ENCODE results near the gene GOLGA6L24. TPM values are rescaled to one million over a fixed set of nuclear protein-coding genes. Genes with fewer than 3 reads are reported as not detected.
"Not testable (repeated sequence)": the region's sequence is repeated elsewhere in the genome, so short reads cannot be mapped to it uniquely, and the experiment has no call there.

Gene GOLGA6L24, protein sequence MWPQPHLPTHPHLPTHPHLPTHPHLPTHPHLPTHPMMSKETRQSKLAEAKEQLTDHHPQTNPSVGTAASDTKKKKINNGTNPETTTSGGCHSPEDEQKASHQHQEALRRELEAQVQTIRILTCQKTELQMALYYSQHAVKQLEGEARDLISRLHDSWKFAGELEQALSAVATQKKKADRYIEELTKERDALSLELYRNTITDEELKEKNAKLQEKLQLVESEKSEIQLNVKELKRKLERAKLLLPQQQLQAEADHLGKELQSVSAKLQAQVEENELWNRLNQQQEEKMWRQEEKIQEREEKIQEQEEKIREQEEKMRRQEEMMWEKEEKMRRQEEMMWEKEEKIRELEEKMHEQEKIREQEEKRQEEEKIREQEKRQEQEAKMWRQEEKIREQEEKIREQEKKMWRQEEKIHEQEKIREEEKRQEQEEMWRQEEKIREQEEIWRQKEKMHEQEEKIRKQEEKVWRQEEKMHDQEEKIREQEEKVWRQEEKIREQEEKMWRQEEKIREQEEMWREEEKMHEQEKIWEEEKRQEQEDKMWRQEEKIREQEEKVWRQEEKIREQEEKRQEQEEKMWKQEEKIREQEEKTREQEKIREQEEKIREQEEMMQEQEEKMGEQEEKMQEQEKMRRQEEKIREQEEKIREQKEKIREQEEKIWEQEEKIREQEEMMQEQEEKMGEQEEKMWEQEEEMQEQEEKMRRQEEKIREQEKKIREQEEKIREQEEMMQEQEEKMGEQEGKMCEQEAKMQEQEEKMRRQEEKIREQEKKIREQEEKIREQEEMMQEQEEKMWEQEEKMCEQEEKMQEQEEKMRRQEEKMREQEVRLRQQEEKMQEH
- total RNA-seq = not detected

DNA sequence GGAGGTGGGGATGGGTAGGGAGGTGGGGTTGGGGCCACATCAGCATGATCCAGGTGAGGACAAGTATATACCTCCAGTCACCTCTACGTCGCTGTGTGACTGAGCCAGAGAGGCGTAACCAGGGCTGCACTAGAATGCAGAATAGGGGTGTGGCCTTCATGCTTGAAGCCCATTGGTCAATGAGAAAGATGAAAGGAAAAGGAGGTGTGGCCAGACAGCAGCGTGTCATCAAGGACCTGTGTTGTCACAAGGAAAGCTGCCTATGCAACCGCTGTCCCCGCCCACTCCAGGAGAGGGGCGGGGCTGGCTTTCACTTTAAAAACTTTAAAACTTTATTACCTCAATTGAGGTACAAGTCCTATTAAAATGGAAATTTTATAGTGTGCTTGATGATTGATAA lies at the start of gene GOLGA6L24:
GOLGA6L24 (minus strand) TSS at position 101 of the 400 bp plus-strand sequence; CDS start at position 40, 61 bp downstream.
- H3K4me3 ChIP-seq; H3K9me3 ChIP-seq; H3K36me3 ChIP-seq; H3K27me3 ChIP-seq; DNase-seq (ENCODE audit: low spot score in 2 of 2); H3K27ac ChIP-seq; H3K4me1 ChIP-seq: not testable (repeated sequence)
- WGBS, 2 donors = no CpG with 5 or more reads among the region's 7 CpGs

DNA sequence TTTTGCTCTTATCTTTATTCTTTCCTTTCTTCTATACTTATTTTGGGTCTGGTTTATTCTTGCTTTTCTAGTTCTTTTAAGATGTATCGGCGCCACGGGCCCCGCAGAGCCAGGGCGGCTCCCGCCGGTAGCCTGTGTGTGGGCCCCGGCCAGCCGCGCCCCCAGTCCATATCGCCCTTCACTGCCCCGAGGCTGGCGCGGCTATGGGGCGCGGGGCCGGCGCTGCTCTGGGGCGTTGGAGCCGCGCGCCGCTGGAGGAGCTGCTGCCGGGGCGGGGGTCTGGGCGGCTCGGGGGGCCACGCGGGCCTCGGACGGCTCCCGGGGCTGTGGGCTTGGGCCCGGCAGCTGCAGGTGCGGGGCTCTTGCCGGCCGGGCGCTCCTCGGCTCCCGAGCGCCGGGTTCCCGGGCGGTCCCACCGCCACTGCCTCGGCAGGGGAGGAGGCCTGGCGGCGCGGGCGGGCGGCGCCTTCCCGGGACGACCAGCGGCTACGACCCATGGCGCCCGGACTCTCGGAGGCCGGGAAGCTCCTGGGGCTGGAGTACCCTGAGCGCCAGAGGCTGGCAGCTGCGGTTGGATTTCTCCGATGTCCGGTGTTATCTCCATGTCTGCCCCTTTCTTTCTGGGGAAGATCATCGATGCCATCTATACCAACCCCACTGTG lies 45.0 kb upstream of the GOLGA6L24 start:
- not testable (repeated sequence) for H3K27me3 ChIP-seq; H3K9me3 ChIP-seq; DNase-seq (ENCODE audit: low spot score in 2 of 2); H3K4me1 ChIP-seq; H3K27ac ChIP-seq; H3K4me3 ChIP-seq; H3K36me3 ChIP-seq
- WGBS, 2 donors = no CpG with 5 or more reads among the region's 64 CpGs

DNA sequence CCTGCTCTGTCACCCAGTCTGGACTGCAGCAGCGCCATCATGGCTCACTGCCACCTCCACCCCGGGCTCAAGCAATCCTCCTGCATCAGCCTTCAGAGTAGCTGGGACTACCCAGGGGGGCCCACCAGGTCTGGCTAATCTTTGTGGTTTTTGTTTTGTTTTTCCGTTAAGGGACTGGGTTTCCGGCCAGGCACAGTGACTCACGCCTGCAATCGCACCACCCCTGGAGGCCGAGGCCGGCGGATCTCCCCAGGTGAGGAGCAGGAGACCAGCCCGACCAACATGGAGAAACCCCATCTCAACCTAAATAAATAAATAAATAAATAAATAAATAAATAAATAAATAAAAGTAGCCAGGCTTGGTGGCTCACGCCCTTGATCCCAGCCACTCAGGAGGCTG lies 38.1 kb upstream of the GOLGA6L24 start:
- not testable (repeated sequence) for H3K36me3 ChIP-seq; DNase-seq (ENCODE audit: low spot score in 2 of 2)

DNA sequence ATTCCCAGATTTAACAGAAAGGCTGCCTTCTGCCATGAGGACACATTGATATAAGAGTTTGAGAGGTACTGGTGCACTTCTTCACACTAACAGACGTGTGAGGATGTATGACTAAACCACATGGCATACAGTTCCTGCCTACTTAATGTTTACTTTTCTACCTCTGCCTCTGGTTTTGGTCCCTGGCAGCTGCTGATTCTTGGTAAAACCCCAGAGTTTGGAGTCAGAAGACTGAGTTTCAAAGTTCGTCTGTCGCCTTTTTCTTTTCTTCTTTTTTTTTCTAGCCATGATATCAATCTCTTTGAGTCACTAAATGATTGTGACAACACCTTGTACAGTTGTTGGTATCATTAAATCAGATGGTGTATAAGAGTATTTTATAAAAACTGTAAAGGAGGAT lies 22.2 kb upstream of the GOLGA6L24 start:
- not testable (repeated sequence) for H3K4me1 ChIP-seq; DNase-seq (ENCODE audit: low spot score in 2 of 2); H3K27ac ChIP-seq; H3K36me3 ChIP-seq; H3K4me3 ChIP-seq; H3K9me3 ChIP-seq; H3K27me3 ChIP-seq
- WGBS, 2 donors = 86% methylated on average over 2 of the region's 3 CpGs

More for the DNA sequence above, 38.1 kb upstream of the GOLGA6L24 start:
- WGBS, 2 donors = 100% methylated on average over 1 of the region's 11 CpGs; no CpG with 5 or more reads in 1 of the 2 donors
- H3K9me3 ChIP-seq, H3K27ac ChIP-seq, H3K27me3 ChIP-seq, H3K4me3 ChIP-seq, H3K4me1 ChIP-seq: not testable (repeated sequence)

DNA sequence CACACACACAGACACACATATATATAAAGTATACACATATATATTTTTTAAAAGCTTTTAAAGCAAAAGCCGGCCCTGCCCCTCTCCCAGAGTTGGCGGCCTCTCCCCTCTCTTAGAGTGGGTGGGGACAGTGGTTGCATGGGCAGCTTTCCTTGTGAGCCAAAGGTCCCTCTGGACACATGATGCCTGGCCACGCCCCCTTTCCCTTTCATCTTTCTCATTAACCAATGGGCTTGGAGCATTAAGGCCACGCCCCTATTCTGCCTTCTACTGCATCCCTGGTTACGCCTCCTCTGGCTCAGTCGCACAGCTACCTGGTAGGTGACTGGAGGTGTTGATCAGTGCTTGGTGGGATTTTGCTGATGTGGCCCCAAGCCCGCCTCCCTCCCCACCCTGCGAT lies 20.5 kb upstream of the GOLGA6L24 start, which contains the start of gene GOLGA8F:
GOLGA8F (plus strand) TSS at position 301 of the 400 bp plus-strand sequence; CDS start at position 399, 98 bp downstream.
- H3K4me1 ChIP-seq; H3K9me3 ChIP-seq; DNase-seq (ENCODE audit: low spot score in 2 of 2); H3K27me3 ChIP-seq; H3K36me3 ChIP-seq; H3K27ac ChIP-seq; H3K4me3 ChIP-seq: not testable (repeated sequence)
- WGBS, 2 donors = no CpG with 5 or more reads among the region's 8 CpGs

DNA sequence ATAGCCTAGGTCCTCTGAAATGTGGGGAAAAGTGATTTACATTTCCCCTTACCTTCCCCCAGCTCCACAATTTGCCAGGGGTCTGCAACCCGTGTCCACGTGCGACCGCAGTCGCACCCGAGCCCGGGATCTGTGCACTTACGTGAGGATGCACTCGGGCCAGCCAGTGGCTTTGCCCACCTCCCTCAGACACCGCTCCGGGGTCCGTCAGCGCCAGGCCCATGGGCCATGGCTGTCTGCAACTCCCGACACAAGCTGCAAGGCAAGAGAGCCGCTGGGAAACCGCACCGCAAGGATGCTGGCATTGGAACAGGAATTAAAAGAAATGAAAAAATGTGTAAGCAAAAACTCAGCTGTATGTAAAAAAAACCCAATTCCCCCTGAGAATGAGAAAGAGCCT lies 7.6 kb upstream of the GOLGA6L24 start:
- H3K9me3 ChIP-seq; H3K27me3 ChIP-seq; H3K4me3 ChIP-seq; H3K4me1 ChIP-seq; H3K36me3 ChIP-seq; H3K27ac ChIP-seq; DNase-seq (ENCODE audit: low spot score in 2 of 2): not testable (repeated sequence)
- no CpG with 5 or more reads among the region's 17 CpGs for WGBS, 2 donors

DNA sequence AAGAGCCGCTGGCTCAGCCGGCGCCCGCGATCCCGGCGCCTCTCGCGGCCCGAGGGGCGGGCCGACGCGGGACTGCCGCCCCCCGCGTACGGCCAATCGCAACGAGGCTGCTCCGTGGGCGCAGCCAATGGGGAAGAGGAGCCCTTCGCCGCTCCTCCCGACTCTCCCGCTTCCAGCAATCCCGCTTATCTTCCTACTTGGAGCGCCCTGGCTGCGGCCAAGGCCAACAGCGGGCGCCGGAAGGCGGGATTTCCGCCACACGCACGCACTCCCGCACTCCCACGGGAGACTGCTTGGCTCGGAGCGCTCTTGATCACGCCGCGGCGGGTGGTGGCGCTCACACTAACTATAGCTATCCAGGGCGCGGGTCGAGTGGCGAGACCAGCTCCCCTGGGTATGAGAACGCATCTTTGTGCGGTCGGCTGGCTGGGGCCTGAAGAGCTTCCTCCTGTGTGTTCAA lies 35.7 kb downstream of the GOLGA6L24 start, which contains the start of gene HERC2:
HERC2 (minus strand) TSS at position 51 of the 460 bp plus-strand sequence. CDS start 746 bp downstream, outside the sequence.
- not testable (repeated sequence) for H3K9me3 ChIP-seq; DNase-seq (ENCODE audit: low spot score in 2 of 2); H3K4me1 ChIP-seq; H3K27me3 ChIP-seq; H3K27ac ChIP-seq
- no CpG with 5 or more reads among the region's 52 CpGs for WGBS, 2 donors
- Histone ChIP-seq H3K36me3 (peaks cover 0 to 14% (median 0%) of the 10 kb centered on the region in 3 donors), H3K4me3 (peak within 1 kb of the TSS in 3 of 4 donors; percentile 19 to 48 (median 29))

DNA sequence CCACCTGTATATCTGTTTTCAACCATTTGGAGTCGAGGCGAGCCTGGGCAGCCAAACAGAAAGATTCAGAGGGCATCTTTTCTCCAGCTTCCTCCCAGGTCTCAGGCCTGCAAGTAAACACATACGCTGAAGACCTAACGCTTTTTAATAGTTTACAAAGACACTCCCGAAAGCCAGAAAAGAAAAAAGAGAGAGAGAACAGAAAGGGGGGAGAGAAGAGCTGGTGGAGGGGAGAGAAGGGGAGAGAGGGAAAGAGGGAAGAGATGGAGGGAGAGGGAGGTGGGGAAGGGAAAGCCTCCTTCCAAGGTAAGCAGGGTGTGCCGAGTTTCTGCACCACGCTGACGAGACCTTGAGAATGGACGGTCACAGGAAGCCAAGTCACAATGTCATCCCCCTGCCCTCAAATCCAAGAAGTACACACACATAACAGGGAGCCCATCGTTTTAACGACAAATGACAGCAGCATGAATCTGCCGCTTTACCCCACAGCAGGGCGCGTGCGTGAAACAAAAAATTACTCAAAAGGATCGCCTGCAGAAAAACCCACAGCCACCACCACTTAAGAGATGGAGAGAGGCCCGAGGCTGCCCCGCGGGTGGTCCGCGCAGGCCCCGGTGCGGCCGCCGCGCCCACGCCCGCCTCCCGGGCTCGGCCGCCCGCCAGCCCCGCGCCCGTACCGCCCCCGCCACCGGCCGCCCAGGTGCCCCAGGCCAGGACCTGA lies 36.4 kb downstream of the GOLGA6L24 start:
- not testable (repeated sequence) for H3K9me3 ChIP-seq; H3K4me1 ChIP-seq; H3K27me3 ChIP-seq; H3K27ac ChIP-seq; DNase-seq (ENCODE audit: low spot score in 2 of 2)
- H3K4me3 ChIP-seq = peak overlapping the region in 3 of 4 donors; percentile 19 to 48 (median 29)
- WGBS, 2 donors = 0 to 1% methylated on average over 3 to 16 of the region's 39 CpGs
- peaks cover 0 to 20% (median 0%) of the 10 kb centered on the region in 3 donors for H3K36me3 ChIP-seq

DNA sequence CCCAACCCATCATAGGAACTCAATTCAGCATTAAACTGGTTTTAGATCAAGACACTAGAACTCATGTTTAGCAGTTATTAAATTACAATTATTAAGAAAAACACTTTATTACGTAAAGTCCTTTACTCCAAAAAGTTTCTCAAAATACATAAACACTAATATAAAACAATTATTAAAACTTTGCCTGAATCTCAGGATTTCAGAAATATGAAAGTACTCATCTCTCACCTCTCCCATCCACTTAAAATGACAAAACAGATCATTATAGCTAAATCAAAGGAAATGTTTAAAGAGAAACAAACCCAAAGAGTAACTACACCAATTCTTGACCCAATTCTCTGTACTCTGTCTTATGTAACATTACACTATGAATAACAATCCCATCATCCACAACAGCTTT lies 38.2 kb downstream of the GOLGA6L24 start:
- not testable (repeated sequence) for H3K9me3 ChIP-seq; DNase-seq (ENCODE audit: low spot score in 2 of 2); H3K27ac ChIP-seq; H3K4me3 ChIP-seq; H3K4me1 ChIP-seq; H3K27me3 ChIP-seq
- WGBS, 2 donors = 97 to 98% methylated on average over 1 of the region's 1 CpG
- peaks cover 0 to 34% (median 0%) of the 10 kb centered on the region in 3 donors for H3K36me3 ChIP-seq

DNA sequence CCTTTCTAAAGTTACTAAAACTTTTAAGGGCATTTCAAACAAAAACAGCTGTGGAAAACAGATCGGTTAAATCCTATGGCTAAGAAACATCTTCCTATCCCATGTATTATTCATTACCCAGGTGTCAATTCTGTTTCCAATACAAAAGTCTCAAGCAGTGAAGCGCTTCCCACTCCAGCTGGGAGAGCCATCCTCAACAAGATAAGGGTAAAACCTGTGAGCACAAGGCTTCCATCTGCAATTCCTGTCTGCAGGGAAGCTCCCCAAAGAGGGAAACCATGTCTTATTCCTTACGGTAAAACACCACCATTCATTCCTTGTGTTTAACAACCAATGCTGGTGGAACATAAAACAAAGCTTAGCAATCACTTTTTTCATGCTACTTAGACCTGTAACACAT lies 39.1 kb downstream of the GOLGA6L24 start:
- H3K4me3 ChIP-seq; H3K27me3 ChIP-seq; H3K4me1 ChIP-seq; H3K9me3 ChIP-seq; DNase-seq (ENCODE audit: low spot score in 2 of 2); H3K27ac ChIP-seq: not testable (repeated sequence)
- WGBS, 2 donors = no CpG with 5 or more reads among the region's 3 CpGs
- H3K36me3 ChIP-seq = peaks cover 0 to 43% (median 0%) of the 10 kb centered on the region in 3 donors

DNA sequence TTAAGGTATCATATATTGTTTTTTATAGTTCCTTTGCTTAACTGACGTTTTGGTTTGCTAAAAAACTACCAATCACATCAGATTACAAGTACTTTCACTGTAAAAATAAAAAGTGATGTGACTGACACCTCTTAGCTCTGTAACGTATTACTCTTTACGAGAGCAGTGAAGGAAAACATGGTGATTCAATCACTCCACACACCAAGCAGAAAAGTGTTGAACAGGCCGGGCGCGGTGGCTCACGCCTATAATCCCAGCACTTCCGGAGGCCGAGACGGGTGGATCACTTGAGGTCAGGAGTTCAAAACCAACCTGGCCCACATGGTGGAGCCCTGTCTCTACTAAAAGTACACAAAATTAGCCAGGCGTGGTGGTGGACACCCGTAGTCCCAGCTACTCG lies 39.8 kb downstream of the GOLGA6L24 start:
- peaks cover 0 to 47% (median 0%) of the 10 kb centered on the region in 3 donors for H3K36me3 ChIP-seq
- DNase-seq (ENCODE audit: low spot score in 2 of 2); H3K4me3 ChIP-seq; H3K4me1 ChIP-seq; H3K27ac ChIP-seq; H3K27me3 ChIP-seq; H3K9me3 ChIP-seq: not testable (repeated sequence)
- 94% methylated on average over 13 of the region's 13 CpGs for WGBS, 2 donors

DNA sequence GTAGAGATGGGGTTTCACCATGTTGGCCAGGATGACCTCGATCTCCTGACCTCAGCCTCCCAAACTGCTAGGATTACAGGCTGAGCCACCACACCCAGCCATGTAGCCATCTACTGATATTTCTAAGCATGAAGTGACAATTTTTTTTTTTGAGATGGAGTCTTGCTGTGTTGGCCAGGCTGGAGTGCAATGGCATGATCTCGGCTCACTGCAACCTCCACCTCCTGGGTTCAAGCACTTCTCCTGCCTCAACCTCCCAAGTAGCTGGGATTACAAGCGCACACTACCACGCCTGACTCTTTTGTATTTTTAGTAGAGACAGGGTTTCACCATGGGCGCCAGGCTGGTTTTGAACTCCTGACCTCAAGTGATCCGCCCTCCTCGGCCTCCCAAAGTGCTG lies 40.9 kb downstream of the GOLGA6L24 start:
- 94 to 98% methylated on average over 7 of the region's 7 CpGs for WGBS, 2 donors
- H3K4me1 ChIP-seq; DNase-seq (ENCODE audit: low spot score in 2 of 2); H3K27ac ChIP-seq; H3K27me3 ChIP-seq; H3K9me3 ChIP-seq; H3K4me3 ChIP-seq: not testable (repeated sequence)
- H3K36me3 ChIP-seq = peaks cover 0 to 52% (median 0%) of the 10 kb centered on the region in 3 donors
